Measurements from ENCODE around the gene DICER1.

DNA sequence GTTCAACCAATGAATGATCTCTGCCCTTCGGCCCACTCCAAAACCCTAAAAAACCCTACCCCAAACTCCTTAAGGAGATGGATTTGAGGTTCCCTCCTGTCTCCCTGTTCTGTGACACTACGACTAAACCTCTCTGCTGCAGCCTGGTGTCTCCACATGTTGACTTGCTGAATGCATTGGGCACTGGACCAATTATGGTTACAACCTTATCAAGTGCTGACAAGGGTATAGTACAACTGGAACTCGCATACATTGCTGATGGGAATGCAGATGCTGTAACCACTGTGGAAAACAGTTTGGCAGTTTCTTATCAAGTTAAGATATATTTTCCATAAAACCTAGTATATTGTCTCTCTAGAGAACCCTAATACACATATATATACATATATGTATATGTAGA is 6.3 kb upstream of the DICER1 start:
- TF ChIP-seq, protein P1, sequence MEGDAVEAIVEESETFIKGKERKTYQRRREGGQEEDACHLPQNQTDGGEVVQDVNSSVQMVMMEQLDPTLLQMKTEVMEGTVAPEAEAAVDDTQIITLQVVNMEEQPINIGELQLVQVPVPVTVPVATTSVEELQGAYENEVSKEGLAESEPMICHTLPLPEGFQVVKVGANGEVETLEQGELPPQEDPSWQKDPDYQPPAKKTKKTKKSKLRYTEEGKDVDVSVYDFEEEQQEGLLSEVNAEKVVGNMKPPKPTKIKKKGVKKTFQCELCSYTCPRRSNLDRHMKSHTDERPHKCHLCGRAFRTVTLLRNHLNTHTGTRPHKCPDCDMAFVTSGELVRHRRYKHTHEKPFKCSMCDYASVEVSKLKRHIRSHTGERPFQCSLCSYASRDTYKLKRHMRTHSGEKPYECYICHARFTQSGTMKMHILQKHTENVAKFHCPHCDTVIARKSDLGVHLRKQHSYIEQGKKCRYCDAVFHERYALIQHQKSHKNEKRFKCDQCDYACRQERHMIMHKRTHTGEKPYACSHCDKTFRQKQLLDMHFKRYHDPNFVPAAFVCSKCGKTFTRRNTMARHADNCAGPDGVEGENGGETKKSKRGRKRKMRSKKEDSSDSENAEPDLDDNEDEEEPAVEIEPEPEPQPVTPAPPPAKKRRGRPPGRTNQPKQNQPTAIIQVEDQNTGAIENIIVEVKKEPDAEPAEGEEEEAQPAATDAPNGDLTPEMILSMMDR (IDR thresholded peaks at IDR 0.05): no peak
- no peak for TF ChIP-seq POLR2A (IDR thresholded peaks at IDR 0.05)

Data from adrenal gland (tissue), 5 donors.